Transverse colon (tissue), 4 donors: ENCODE data around the gene BUB3. TPM values are rescaled to one million over a fixed set of nuclear protein-coding genes. Genes with fewer than 3 reads are reported as not detected.

Experiments
- DNase-seq: peaks from one replicate; pipeline ENCODE4 v3.0.0-alpha.2; 2019
- H3K27ac ChIP-seq, 4 donors: fragments of 200-600 bp; sonication (generic); 2 replicates each; pipeline ENCODE4 v1.5.1; 2016 to 2018; ENCODE audit warnings: inconsistent platforms in 4 of 4
- H3K27me3 ChIP-seq: fragments of 200-600 bp; sonication (generic); 2 replicates; pipeline ENCODE4 v1.5.1; 2017; ENCODE audit warnings: inconsistent platforms
- H3K36me3 ChIP-seq, 4 donors: fragments of 200-600 bp; sonication (generic); 2 replicates each; pipeline ENCODE4 v1.5.1; 2017 to 2019; ENCODE audit warnings: inconsistent platforms in 4 of 4
- H3K4me1 ChIP-seq, 4 donors: fragments of 200-600 bp; sonication (generic); 2 replicates each; pipeline ENCODE4 v1.5.1; 2017 to 2020; ENCODE audit warnings: inconsistent platforms in 4 of 4
- H3K4me3 ChIP-seq, 4 donors: fragments of 200-600 bp; sonication (generic); 1 replicate in 1 of 4; 2 replicates in 3 of 4; pipeline versions ENCODE4 v1.5.1 to v1.6.1; 2017 to 2019; ENCODE audit warnings: inconsistent platforms in 4 of 4
- H3K9me3 ChIP-seq, 2 donors: fragments of 200-600 bp; sonication (generic); 2 replicates each; pipeline ENCODE4 v1.5.1; 2017 to 2019; ENCODE audit warnings: inconsistent platforms in 2 of 2
- EP300 ChIP-seq: sonication (generic); formaldehyde crosslinking; IDR thresholded peaks from one replicate; pipeline ENCODE4 v1.6.1; 2017; ENCODE audit warnings: antibody characterized with exemption, low read depth
- POLR2A ChIP-seq: fragments of 450-650 bp; IDR thresholded peaks from one replicate; pipeline ENCODE4 v1.6.1; 2016; ENCODE audit warnings: antibody characterized with exemption, mild to moderate bottlenecking, moderate library complexity
- POLR2AphosphoS5 ChIP-seq, 3 donors: sonication (generic); formaldehyde crosslinking; IDR thresholded peaks; one replicate each; pipeline ENCODE4 v1.6.1; 2016; ENCODE audit warnings: antibody characterized with exemption in 3 of 3
- WGBS, 2 donors: methylation state at CpG; one replicate each; pipeline ENCODE4 v1.1.5; 2018; ENCODE audit warnings: low coverage in 1 of 2; 5-methylcytosine and 5-hydroxymethylcytosine counted together
- in situ Hi-C, 4 donors: fragments of 200-750 bp; cut with MboI; loops; one replicate each; pipeline versions ENCODE4 v1.15.0 to v1.15.1; 2017; ENCODE audit warnings: low sequenced_read_pairs in 3 of 4, low pct_ligation_motif_present in 1 of 4, low pct_unique_long_range_greater_than_20kb in 1 of 4
- intact Hi-C: fragments of 100-400 bp; cut with DNase I; formaldehyde crosslinking; loops from one replicate; pipeline ENCODE4 v1.15.1; 2023; ENCODE audit warnings: low total_unique reads
- total RNA-seq, 4 donors: library from RNA; depleted of rRNA; stranded (reverse); fragments of >200 nt; gene quantifications; one replicate each; pipeline ENCODE4 v1.1.0, GENCODE V29; 2016
- TF ChIP-seq, protein P1 (sequence below), 5 experiments: fragments of 200-600 bp in 3 of 5; fragments of 450-650 bp in 2 of 5; sonication (generic) in 3 of 5; IDR thresholded peaks; 1 replicate in 2 of 5; 2 replicates in 3 of 5; pipeline ENCODE4 v1.5.1; 2016 to 2017; ENCODE audit warnings: antibody characterized with exemption in 5 of 5, inconsistent platforms in 3 of 5, mild to moderate bottlenecking in 2 of 5, moderate library complexity in 1 of 5

BUB3 gene
- total RNA-seq, 4 donors from 2014 or later = 22.1 to 91.1 (median 54.9) TPM

DNA sequence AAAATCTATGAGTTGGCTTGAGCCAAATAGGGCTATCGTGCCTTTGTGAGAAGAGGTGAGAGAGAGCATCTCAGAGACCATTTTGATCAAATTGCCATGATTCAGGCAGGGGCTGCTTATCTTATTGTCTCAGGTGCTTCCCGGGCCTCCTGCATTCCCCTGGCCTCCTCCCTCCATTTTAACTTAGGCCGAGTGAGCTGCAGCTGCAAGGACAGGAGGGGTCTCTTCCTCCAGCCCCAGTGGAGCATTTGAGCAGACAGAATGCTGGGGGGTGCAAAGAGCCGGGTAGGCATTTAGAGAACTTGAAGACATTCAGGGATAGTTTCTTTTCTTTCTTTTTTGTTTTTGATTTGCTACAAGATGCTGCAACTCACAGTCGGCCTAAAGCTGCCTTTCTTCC lies 59.0 kb downstream of the BUB3 start:
- TF ChIP-seq, protein P1, sequence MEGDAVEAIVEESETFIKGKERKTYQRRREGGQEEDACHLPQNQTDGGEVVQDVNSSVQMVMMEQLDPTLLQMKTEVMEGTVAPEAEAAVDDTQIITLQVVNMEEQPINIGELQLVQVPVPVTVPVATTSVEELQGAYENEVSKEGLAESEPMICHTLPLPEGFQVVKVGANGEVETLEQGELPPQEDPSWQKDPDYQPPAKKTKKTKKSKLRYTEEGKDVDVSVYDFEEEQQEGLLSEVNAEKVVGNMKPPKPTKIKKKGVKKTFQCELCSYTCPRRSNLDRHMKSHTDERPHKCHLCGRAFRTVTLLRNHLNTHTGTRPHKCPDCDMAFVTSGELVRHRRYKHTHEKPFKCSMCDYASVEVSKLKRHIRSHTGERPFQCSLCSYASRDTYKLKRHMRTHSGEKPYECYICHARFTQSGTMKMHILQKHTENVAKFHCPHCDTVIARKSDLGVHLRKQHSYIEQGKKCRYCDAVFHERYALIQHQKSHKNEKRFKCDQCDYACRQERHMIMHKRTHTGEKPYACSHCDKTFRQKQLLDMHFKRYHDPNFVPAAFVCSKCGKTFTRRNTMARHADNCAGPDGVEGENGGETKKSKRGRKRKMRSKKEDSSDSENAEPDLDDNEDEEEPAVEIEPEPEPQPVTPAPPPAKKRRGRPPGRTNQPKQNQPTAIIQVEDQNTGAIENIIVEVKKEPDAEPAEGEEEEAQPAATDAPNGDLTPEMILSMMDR (IDR thresholded peaks at IDR 0.05) = no peak
- TF ChIP-seq EP300 = no peak
- TF ChIP-seq POLR2AphosphoS5 (IDR thresholded peaks at IDR 0.05) = no peak
- no peak for TF ChIP-seq POLR2A
- no peaks in the 10 kb centered on the region for H3K27me3 ChIP-seq
- peaks cover 0 to 4% (median 0%) of the 10 kb centered on the region in 4 donors for H3K36me3 ChIP-seq
- H3K9me3 ChIP-seq = peaks cover 0 to 4% of the 10 kb centered on the region in 2 donors
- 79 to 88% methylated on average over 3 to 5 of the region's 5 CpGs for WGBS, 2 donors
- intact Hi-C loops (loop anchor here (2.0 kb wide), 1 partner anchor 28 kb away; no protein-coding TSS in a partner anchor), in situ Hi-C loops (no loop called here)
- no peaks in the 10 kb centered on the region for H3K4me1 ChIP-seq
- H3K27ac ChIP-seq = no peak overlapping the region
- H3K4me3 ChIP-seq = no peak overlapping the region
- DNase-seq = no peak

Other genes starting within 250 kb of the BUB3 start
- gene FAM24A, start 243.8 kb upstream of the BUB3 start, total RNA-seq = not detected
- gene C10orf88, start 200.2 kb upstream of the BUB3 start, total RNA-seq = 10 to 100 TPM in 1 of 4 donors, 1 to 10 TPM in 3; 4.9 to 30.8 (median 7.4) TPM
- gene PSTK, start 174.0 kb upstream of the BUB3 start, total RNA-seq = 1 to 10 TPM in 2 of 4 donors, not detected in 2; 2.5 to 2.9 TPM
- gene IKZF5, start 145.6 kb upstream of the BUB3 start, total RNA-seq = 10 to 100 TPM in 1 of 4 donors, 1 to 10 TPM in 3; 6.2 to 11.1 (median 7.1) TPM
- 10 to 100 TPM in 2 of 4 donors, 1 to 10 TPM in 2; 3.0 to 31.4 (median 13.9) TPM for gene ACADSB, start 145.4 kb upstream of the BUB3 start, total RNA-seq
- 1 to 10 TPM in 2 of 4 donors, not detected in 2; 1.2 to 1.7 TPM for gene HMX3, start 18.4 kb upstream of the BUB3 start, total RNA-seq
- under 1 TPM in 2 of 4 donors, not detected in 2; 0.41 to 0.64 TPM for gene HMX2, start 6.3 kb upstream of the BUB3 start, total RNA-seq